DOHH2 (cell line): ENCODE results near the gene CXCL10.

Experiments used
- EZH2phosphoT487 ChIP-seq: fragments of 200-600 bp; sonication (generic); IDR thresholded peaks from 2 replicates; pipeline ENCODE4 v1.6.1; 2017; ENCODE audit warnings: borderline replicate concordance, mild to moderate bottlenecking, antibody characterized with exemption, low read length, moderate library complexity, mixed read lengths
- TF ChIP-seq, protein P1 (sequence below): fragments of 200-600 bp; sonication (generic); IDR thresholded peaks from one replicate; pipeline ENCODE4 v1.5.1; 2014; ENCODE audit warnings: antibody characterized with exemption, mild to moderate bottlenecking, low read depth, low read length; ENCODE audit not compliant: poor library complexity, severe bottlenecking

DNA sequence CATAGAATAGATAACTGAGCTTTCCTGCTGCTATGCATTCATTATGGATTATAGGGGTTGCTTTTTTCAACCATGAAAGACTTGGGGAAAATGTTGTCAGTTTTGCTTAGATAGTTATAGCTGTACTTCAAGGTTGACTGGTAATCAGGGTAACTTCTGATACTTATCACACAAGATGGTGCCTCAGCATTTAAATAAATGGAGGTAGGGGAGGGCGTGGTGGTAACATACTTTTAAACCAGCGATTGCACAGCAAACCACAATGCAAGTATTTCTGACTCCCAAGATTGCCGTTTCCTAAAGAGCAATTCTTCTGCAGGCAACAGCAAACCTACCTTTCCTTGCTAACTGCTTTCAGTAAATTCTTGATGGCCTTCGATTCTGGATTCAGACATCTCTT, 1.3 kb downstream of the CXCL10 start:
- TF ChIP-seq, protein P1, sequence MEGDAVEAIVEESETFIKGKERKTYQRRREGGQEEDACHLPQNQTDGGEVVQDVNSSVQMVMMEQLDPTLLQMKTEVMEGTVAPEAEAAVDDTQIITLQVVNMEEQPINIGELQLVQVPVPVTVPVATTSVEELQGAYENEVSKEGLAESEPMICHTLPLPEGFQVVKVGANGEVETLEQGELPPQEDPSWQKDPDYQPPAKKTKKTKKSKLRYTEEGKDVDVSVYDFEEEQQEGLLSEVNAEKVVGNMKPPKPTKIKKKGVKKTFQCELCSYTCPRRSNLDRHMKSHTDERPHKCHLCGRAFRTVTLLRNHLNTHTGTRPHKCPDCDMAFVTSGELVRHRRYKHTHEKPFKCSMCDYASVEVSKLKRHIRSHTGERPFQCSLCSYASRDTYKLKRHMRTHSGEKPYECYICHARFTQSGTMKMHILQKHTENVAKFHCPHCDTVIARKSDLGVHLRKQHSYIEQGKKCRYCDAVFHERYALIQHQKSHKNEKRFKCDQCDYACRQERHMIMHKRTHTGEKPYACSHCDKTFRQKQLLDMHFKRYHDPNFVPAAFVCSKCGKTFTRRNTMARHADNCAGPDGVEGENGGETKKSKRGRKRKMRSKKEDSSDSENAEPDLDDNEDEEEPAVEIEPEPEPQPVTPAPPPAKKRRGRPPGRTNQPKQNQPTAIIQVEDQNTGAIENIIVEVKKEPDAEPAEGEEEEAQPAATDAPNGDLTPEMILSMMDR, result no peak
- TF ChIP-seq EZH2phosphoT487, result no peak
